DOHH2 (cell line): Measurements from ENCODE around the gene RIPOR2.

Source experiments
- H3F3A ChIP-seq: fragments of 200-600 bp; sonication (generic), shearing (Covaris generic); 2 replicates; pipeline ENCODE4 v1.6.0; 2016; ENCODE audit warnings: antibody characterized with exemption, mild to moderate bottlenecking; ENCODE audit not compliant: control insufficient read depth, insufficient read depth
- H3K27ac ChIP-seq: fragments of 200-600 bp; sonication (generic); 2 replicates; pipeline ENCODE4 v1.5.1; 2014; ENCODE audit warnings: low read depth, mild to moderate bottlenecking, low read length, moderate library complexity
- H3K27me3 ChIP-seq: fragments of 200-600 bp; sonication (generic); 2 replicates; pipeline ENCODE4 v1.6.1; 2014; ENCODE audit warnings: mild to moderate bottlenecking, low read length, mixed read lengths; ENCODE audit not compliant: control insufficient read depth
- H3K36me3 ChIP-seq: fragments of 200-600 bp; sonication (generic); 2 replicates; pipeline ENCODE4 v1.6.1; 2014; ENCODE audit warnings: mild to moderate bottlenecking, low read length, moderate library complexity, mixed read lengths; ENCODE audit not compliant: control insufficient read depth
- H3K4me1 ChIP-seq: fragments of 200-600 bp; sonication (generic); 2 replicates; pipeline ENCODE4 v1.6.1; 2014; ENCODE audit warnings: mild to moderate bottlenecking, low read length, mixed read lengths; ENCODE audit not compliant: control insufficient read depth
- H3K4me2 ChIP-seq: fragments of 200-600 bp; sonication (generic); 2 replicates; pipeline ENCODE4 v1.6.0; 2014; ENCODE audit warnings: mild to moderate bottlenecking, low read length, moderate library complexity
- H3K4me3 ChIP-seq: fragments of 200-600 bp; sonication (generic); 2 replicates; pipeline ENCODE4 v1.5.1; 2014; ENCODE audit warnings: mild to moderate bottlenecking, low read length, mixed read lengths
- H3K79me2 ChIP-seq: fragments of 200-600 bp; sonication (generic); 2 replicates; pipeline ENCODE4 v1.6.1; 2014; ENCODE audit warnings: mild to moderate bottlenecking, low read length, mixed read lengths; ENCODE audit not compliant: control insufficient read depth
- H3K9me2 ChIP-seq: fragments of 200-600 bp; sonication (generic); replicated peaks from 2 replicates; pipeline ENCODE4 v1.6.1; 2014; ENCODE audit warnings: mild to moderate bottlenecking, low read length, mixed read lengths; ENCODE audit not compliant: control insufficient read depth
- H3K9me3 ChIP-seq: fragments of 200-600 bp; sonication (generic); 2 replicates; pipeline ENCODE4 v1.6.1; 2014; ENCODE audit warnings: antibody characterized with exemption, low read length, mixed read lengths; ENCODE audit not compliant: control insufficient read depth, insufficient read depth
- H4K20me1 ChIP-seq: fragments of 200-600 bp; sonication (generic); 2 replicates; pipeline ENCODE4 v1.6.0; 2014; ENCODE audit warnings: low read depth, mild to moderate bottlenecking, antibody characterized with exemption, low read length, moderate library complexity; ENCODE audit not compliant: control insufficient read depth, insufficient read depth
- CTCF ChIP-seq: fragments of 200-600 bp; sonication (generic); IDR thresholded peaks from one replicate; pipeline ENCODE4 v1.5.1; 2014; ENCODE audit warnings: antibody characterized with exemption, mild to moderate bottlenecking, low read depth, low read length; ENCODE audit not compliant: poor library complexity, severe bottlenecking
- EZH2phosphoT487 ChIP-seq: fragments of 200-600 bp; sonication (generic); IDR thresholded peaks from 2 replicates; pipeline ENCODE4 v1.6.1; 2017; ENCODE audit warnings: borderline replicate concordance, mild to moderate bottlenecking, antibody characterized with exemption, low read length, moderate library complexity, mixed read lengths

The RIPOR2 gene

GRCh38 chr6:24795106-24795505, 140.7 kb downstream of the RIPOR2 start:
- H3K9me2 ChIP-seq: no peaks in the 10 kb centered on the region
- no peak overlapping the region for H3K27ac ChIP-seq
- no peaks in the 10 kb centered on the region for H3K4me1 ChIP-seq
- H3K4me3 ChIP-seq: no peak overlapping the region
- no peaks in the 10 kb centered on the region for H3K9me3 ChIP-seq
- H4K20me1 ChIP-seq: no peaks in the 10 kb centered on the region
- no peaks in the 10 kb centered on the region for H3K79me2 ChIP-seq
- H3K4me2 ChIP-seq: no peak overlapping the region
- TF ChIP-seq CTCF (no peak), EZH2phosphoT487 (no peak)
- no peaks in the 10 kb centered on the region; the same call in 1 of the 2 replicates for H3K36me3 ChIP-seq
- no peaks in the 10 kb centered on the region for H3K27me3 ChIP-seq
- peaks cover 12% of the 10 kb centered on the region for H3F3A ChIP-seq

- Histone ChIP-seq H3F3A (peaks cover 36% of the 10 kb centered on the region), H3K4me2 (no peak overlapping the region), H3K36me3 (peaks cover 53% of the 10 kb centered on the region), H3K79me2 (no peaks in the 10 kb centered on the region), H3K27ac (no peak overlapping the region), H4K20me1 (no peaks in the 10 kb centered on the region), H3K9me2 (no peaks in the 10 kb centered on the region), H3K4me1 (no peaks in the 10 kb centered on the region), H3K4me3 (no peak overlapping the region), H3K9me3 (no peaks in the 10 kb centered on the region), H3K27me3 (no peaks in the 10 kb centered on the region)
- TF ChIP-seq CTCF: no peak
- no peak for TF ChIP-seq EZH2phosphoT487
Measured at GRCh38 chr6:24788031-24788665, 147.6 kb downstream of the RIPOR2 start.

GRCh38 chr6:24780206-24780605, 155.6 kb downstream of the RIPOR2 start:
- H4K20me1 ChIP-seq: peaks cover 34% of the 10 kb centered on the region
- no peak overlapping the region for H3K4me2 ChIP-seq
- H3K79me2 ChIP-seq: peaks cover 73% of the 10 kb centered on the region
- no peaks in the 10 kb centered on the region for H3K27me3 ChIP-seq
- peaks cover 19% of the 10 kb centered on the region; the same call in 1 of the 2 replicates for H3F3A ChIP-seq
- no peak overlapping the region for H3K27ac ChIP-seq
- no peaks in the 10 kb centered on the region for H3K9me2 ChIP-seq
- no peak for TF ChIP-seq CTCF
- no peak for TF ChIP-seq EZH2phosphoT487
- H3K9me3 ChIP-seq: no peaks in the 10 kb centered on the region
- no peak overlapping the region for H3K4me3 ChIP-seq
- H3K36me3 ChIP-seq: peaks cover 96% of the 10 kb centered on the region
- peaks cover 31% of the 10 kb centered on the region for H3K4me1 ChIP-seq
